Activated CD4-positive, alpha-beta T cell treated with anti-CD3 and anti-CD28 coated beads, Interleukin-2, Interleukin-4, amounts not matched to agents 100 ng/mL and 50 ng/mL, durations not matched to agents 16 hours and 8 hours (primary cell): Measurements from ENCODE around the gene TLCD3B.

Experiments
- DNase-seq: peaks from one replicate; pipeline ENCODE4 v3.0.0-alpha.2; 2020; ENCODE audit warnings: low spot score

Gene TLCD3B

GRCh38 chr16:29988346-29989075 lies 42.6 kb downstream of the TLCD3B start:
- no peak for DNase-seq

GRCh38 chr16:29987371-29988085 lies 43.5 kb downstream of the TLCD3B start:
- DNase-seq: no peak

GRCh38 chr16:29986931-29987330 lies 44.1 kb downstream of the TLCD3B start:
- DNase-seq: no peak

- no peak for DNase-seq
Measured at GRCh38 chr16:29986231-29986630, 44.8 kb downstream of the TLCD3B start.

- no peak for DNase-seq
Measured at GRCh38 chr16:29985271-29985811, 45.7 kb downstream of the TLCD3B start.

- no peak for DNase-seq
Measured at GRCh38 chr16:29984764-29985147, 46.3 kb downstream of the TLCD3B start.

- no peak for DNase-seq
Measured at GRCh38 chr16:29984137-29984763, 46.8 kb downstream of the TLCD3B start.

GRCh38 chr16:29983420-29984136 lies 47.5 kb downstream of the TLCD3B start:
- DNase-seq: no peak

- DNase-seq: no peak
Measured at GRCh38 chr16:29982560-29983419, 48.3 kb downstream of the TLCD3B start.

- DNase-seq: no peak
Measured at GRCh38 chr16:29978564-29979270, 52.4 kb downstream of the TLCD3B start.

GRCh38 chr16:29978081-29978480 lies 53.0 kb downstream of the TLCD3B start:
- no peak for DNase-seq

- no peak for DNase-seq
Measured at GRCh38 chr16:29977063-29977825, 53.8 kb downstream of the TLCD3B start.

GRCh38 chr16:29975811-29976511 lies 55.1 kb downstream of the TLCD3B start:
- DNase-seq: no peak

- DNase-seq: no peak
Measured at GRCh38 chr16:29975134-29975538, 55.9 kb downstream of the TLCD3B start.
